ENCODE data around the gene TKT. TPM values are rescaled to one million over a fixed set of nuclear protein-coding genes. Genes with fewer than 3 reads are reported as not detected.

Gene TKT
- total and polyA plus RNA-seq, 4 donors: 351 to 498 (median 456) TPM

- ATAC-seq (ENCODE audit: insufficient read depth, low FRiP score): peak; percentile 16
- no peak for DNase-seq
- H3K36me3 ChIP-seq (ENCODE audit: control insufficient read depth in 4 of 4, insufficient read depth in 4 of 4, low read length in 4 of 4): peaks cover 0 to 29% (median 14%) of the 10 kb centered on the region in 4 donors
- 44 to 58% methylated on average over 4 of the region's 4 CpGs for WGBS, 2 donors
- no peak overlapping the region for H3K9ac ChIP-seq (ENCODE audit: insufficient read depth in 1 of 2, low read length in 2 of 2)
- no peaks in the 10 kb centered on the region for H3K27me3 ChIP-seq (ENCODE audit: control insufficient read depth in 3 of 3, insufficient read depth in 3 of 3, low read length in 2 of 3)
- H3K27ac ChIP-seq (ENCODE audit: low read depth in 1 of 2, low read length in 1 of 2): peak overlapping the region; percentile 34 to 86
- H3K9me3 ChIP-seq (ENCODE audit: control insufficient read depth in 4 of 4, insufficient read depth in 3 of 4, low read length in 3 of 4): no peaks in the 10 kb centered on the region
- no peak for TF ChIP-seq CTCF (IDR thresholded peaks at IDR 0.05; ENCODE audit: control extremely low read depth, extremely low read depth)
- H3K4me1 ChIP-seq (ENCODE audit: control insufficient read depth in 5 of 5, insufficient read depth in 5 of 5, low read length in 5 of 5): peaks cover 3 to 28% (median 20%) of the 10 kb centered on the region in 5 donors
- H3K4me3 ChIP-seq: no peak overlapping the region
These were observed 13.2 kb downstream of the TKT start for GRCh38 chr3:53242642-53243041.

- TF ChIP-seq CTCF (IDR thresholded peaks at IDR 0.05; ENCODE audit: control extremely low read depth, extremely low read depth): no peak
- H3K27ac ChIP-seq (ENCODE audit: low read depth in 1 of 2, low read length in 1 of 2): peak overlapping the region; percentile 61 to 86
- H3K4me1 ChIP-seq (ENCODE audit: control insufficient read depth in 5 of 5, insufficient read depth in 5 of 5, low read length in 5 of 5): peaks cover 3 to 28% (median 20%) of the 10 kb centered on the region in 5 donors
- no peak overlapping the region for H3K4me3 ChIP-seq
- ATAC-seq (ENCODE audit: insufficient read depth, low FRiP score): peak; percentile 17
- no peak for DNase-seq
- H3K9ac ChIP-seq (ENCODE audit: insufficient read depth in 1 of 2, low read length in 2 of 2): no peak overlapping the region
- no peaks in the 10 kb centered on the region for H3K27me3 ChIP-seq (ENCODE audit: control insufficient read depth in 3 of 3, insufficient read depth in 3 of 3, low read length in 2 of 3)
- 82 to 90% methylated on average over 7 of the region's 7 CpGs for WGBS, 2 donors
- no peaks in the 10 kb centered on the region for H3K9me3 ChIP-seq (ENCODE audit: control insufficient read depth in 4 of 4, insufficient read depth in 3 of 4, low read length in 3 of 4)
- H3K36me3 ChIP-seq (ENCODE audit: control insufficient read depth in 4 of 4, insufficient read depth in 4 of 4, low read length in 4 of 4): peaks cover 0 to 29% (median 14%) of the 10 kb centered on the region in 4 donors
These were observed 13.7 kb downstream of the TKT start for GRCh38 chr3:53242155-53242554.

- Histone ChIP-seq H3K36me3 (ENCODE audit: control insufficient read depth in 4 of 4, insufficient read depth in 4 of 4, low read length in 4 of 4) (peaks cover 5 to 31% (median 17%) of the 10 kb centered on the region in 4 donors), H3K4me3 (no peak overlapping the region), H3K9me3 (ENCODE audit: control insufficient read depth in 4 of 4, insufficient read depth in 3 of 4, low read length in 3 of 4) (no peaks in the 10 kb centered on the region), H3K9ac (ENCODE audit: insufficient read depth in 1 of 2, low read length in 2 of 2) (no peak overlapping the region), H3K4me1 (ENCODE audit: control insufficient read depth in 5 of 5, insufficient read depth in 5 of 5, low read length in 5 of 5) (peaks cover 3 to 33% (median 23%) of the 10 kb centered on the region in 5 donors), H3K27me3 (ENCODE audit: control insufficient read depth in 3 of 3, insufficient read depth in 3 of 3, low read length in 2 of 3) (no peaks in the 10 kb centered on the region), H3K27ac (ENCODE audit: low read depth in 1 of 2, low read length in 1 of 2) (peak overlapping the region; percentile 61 to 86)
- ATAC-seq (ENCODE audit: insufficient read depth, low FRiP score) (no peak), DNase-seq (no peak)
- no peak for TF ChIP-seq CTCF (IDR thresholded peaks at IDR 0.05; ENCODE audit: control extremely low read depth, extremely low read depth)
- WGBS, 2 donors: 86 to 90% methylated on average over 28 of the region's 28 CpGs
These were observed 14.5 kb downstream of the TKT start for GRCh38 chr3:53240989-53241972.

Measured in lung (tissue), 12 donors.